ENCODE measurements around the gene DES.

The DES gene

GRCh38 chr2:219438453-219438852, 20.3 kb downstream of the DES start:
- no peak for DNase-seq

DNA sequence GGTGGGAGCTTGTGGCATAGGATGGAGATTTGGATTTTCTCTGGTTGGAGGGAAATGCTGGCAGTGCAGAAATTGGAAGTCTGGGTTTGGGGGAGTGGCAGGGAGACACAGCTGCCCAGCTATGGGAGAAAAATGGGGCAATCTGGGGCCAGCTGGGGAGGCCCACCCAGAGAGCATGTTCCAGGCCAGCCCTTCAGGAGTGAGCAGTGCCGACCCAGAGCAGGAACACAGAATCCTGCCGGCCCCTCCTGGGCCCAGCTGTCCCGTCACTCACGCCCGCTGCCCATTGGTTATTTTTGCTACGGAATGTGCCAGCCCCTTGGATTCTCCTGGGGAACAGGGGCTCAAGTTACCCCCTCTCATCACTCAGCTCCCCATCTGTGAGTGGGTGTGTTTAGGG, 21.3 kb downstream of the DES start:
- DNase-seq: no peak

DNA sequence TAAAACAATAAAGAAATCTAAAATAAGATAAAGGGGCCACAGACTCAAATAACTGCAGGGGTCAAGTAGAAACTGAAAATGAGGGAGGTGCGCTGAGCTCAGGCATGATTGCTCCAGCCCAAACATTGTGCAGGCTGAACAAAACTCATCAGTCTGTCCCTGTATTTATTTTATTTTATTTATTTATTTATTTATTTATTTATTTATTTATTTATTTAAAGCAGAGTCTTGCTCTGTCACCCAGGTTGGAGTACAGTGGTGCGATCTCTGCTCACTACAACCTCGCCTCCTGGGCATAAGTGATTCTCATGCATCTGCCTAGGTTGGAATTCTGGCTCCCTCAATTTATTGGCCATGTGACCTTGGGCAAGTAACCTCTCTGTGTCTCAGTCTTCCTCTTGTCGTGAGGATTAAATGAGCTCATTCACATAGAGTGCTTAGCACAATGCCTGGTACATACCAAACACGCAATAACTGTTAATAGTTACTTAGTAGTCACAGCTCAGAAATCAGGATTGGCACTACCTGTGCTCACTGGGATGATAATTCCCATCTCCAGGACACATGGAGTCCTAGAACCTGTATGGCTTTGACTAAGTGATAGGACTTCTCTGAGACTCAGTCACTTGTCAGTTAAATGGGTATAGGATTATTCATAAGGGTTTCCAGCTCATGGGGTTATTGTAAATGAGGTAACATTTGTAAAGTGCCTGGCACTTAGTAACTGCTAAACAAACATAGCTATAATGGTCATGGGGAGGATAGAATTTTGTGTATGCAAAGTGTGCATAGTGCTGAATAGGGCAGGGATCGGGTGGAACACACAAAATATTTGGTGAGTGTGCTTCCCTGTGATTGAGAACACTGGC, 22.4 kb downstream of the DES start:
- no peak for DNase-seq

GRCh38 chr2:219441451-219442255, 23.5 kb downstream of the DES start:
- DNase-seq: peak in 25 of 51 donors; percentile 9 to 63 (median 24)

- DNase-seq: peak in 5 of 51 donors; percentile 9 to 58 (median 13)
These were observed 24.3 kb downstream of the DES start for GRCh38 chr2:219442256-219443015.

GRCh38 chr2:219443016-219443696, 25.0 kb downstream of the DES start:
- DNase-seq: no peak

GRCh38 chr2:219443697-219444023, 25.5 kb downstream of the DES start:
- DNase-seq: no peak

- DNase-seq: peak in 3 of 51 donors; percentile 35 to 49 (median 41)
These were observed 26.5 kb downstream of the DES start for GRCh38 chr2:219444566-219445091.

DNA sequence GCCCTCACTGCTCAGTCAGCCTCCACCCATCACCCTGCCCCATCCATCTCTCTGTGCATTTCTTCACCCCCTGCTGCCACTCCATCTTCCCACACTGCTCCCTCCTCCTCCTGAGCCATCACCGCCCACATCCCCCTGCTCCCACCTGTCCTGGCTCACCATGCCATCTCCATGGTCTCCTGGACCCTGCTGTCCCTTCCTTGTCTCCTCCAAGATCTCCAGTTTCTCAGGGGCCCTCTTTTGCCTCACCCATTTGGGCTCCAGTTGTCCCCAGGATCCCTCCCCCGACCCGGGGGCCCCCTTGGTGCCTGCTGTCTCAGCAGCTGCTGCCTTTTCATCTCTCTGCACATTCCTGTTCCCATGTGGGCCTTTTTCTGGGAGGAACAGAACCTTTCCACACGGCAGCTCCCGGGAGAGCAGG, 27.1 kb downstream of the DES start:
- peak in 2 of 51 donors; percentile 9 to 29 for DNase-seq

DNA sequence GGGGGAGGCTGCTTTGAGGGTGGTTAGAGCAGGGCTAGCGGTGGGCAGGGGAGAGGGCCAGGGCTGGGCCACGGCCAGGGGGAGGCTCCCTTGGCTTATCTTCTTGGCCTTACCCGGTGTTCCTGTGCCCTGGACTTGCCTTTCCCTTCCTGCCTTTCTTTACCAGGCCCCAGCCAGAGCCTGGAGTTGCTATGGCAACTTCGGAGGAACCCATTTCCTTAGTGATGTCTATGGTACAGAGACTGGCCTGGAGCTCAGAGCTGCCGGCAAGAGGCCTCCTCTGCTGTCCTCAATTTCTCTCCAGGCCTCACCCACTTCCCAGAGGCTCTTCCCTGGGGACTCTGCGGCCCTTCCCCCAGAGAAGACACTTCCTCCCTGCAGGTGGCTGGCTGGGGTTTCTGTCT, 27.9 kb downstream of the DES start:
- peak in 22 of 51 donors; percentile 10 to 66 (median 33) for DNase-seq

DNA sequence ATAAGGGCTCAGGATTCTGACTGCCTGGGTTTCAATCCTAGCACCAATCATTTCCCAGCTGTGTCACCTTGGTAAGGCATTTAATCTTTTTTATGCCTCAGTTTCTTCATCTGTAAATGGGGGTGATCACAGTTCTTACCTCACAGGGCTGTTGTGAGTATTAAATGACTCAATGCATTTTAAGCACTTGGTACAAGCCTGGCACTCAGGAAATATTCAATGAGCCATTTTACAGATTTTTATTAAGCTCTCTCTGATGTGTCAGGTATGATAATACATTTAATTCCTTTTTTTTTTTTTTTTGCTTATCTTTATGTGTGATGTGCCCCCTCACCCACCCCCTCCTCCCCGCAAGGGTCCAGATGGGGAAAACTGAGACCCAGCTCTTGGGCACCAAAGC, 28.5 kb downstream of the DES start:
- DNase-seq: no peak

GRCh38 chr2:219447242-219448098, 29.3 kb downstream of the DES start:
- DNase-seq: peak in 1 of 51 donors; percentile 4

DNA sequence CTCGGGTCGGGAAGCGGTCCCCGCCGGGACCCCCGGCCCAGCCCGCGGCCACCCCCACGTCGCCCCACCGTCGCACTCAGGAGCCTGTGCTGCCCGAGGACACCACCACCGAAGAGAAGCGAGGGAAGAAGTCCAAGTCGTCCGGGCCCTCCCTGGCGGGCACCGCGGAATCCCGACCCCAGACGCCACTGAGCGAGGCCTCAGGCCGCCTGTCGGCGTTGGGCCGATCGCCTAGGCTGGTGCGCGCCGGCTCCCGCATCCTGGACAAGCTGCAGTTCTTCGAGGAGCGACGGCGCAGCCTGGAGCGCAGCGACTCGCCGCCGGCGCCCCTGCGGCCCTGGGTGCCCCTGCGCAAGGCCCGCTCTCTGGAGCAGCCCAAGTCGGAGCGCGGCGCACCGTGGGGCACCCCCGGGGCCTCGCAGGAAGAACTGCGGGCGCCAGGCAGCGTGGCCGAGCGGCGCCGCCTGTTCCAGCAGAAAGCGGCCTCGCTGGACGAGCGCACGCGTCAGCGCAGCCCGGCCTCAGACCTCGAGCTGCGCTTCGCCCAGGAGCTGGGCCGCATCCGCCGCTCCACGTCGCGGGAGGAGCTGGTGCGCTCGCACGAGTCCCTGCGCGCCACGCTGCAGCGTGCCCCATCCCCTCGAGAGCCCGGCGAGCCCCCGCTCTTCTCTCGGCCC, 30.1 kb downstream of the DES start:
- DNase-seq: no peak

DNA sequence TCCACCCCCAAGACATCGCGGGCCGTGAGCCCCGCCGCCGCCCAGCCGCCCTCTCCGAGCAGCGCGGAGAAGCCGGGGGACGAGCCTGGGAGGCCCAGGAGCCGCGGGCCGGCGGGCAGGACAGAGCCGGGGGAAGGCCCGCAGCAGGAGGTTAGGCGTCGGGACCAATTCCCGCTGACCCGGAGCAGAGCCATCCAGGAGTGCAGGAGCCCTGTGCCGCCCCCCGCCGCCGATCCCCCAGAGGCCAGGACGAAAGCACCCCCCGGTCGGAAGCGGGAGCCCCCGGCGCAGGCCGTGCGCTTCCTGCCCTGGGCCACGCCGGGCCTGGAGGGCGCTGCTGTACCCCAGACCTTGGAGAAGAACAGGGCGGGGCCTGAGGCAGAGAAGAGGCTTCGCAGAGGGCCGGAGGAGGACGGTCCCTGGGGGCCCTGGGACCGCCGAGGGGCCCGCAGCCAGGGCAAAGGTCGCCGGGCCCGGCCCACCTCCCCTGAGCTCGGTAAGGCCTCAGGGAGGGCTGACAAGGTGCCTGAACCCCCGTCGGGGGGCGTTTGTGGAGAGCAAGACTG, 30.7 kb downstream of the DES start:
- DNase-seq: no peak

- DNase-seq: no peak
These were observed 31.4 kb downstream of the DES start for GRCh38 chr2:219449609-219450008.

- peak in 19 of 51 donors; percentile 5 to 50 (median 23) for DNase-seq
These were observed 33.6 kb downstream of the DES start for GRCh38 chr2:219451661-219452360.

DNA sequence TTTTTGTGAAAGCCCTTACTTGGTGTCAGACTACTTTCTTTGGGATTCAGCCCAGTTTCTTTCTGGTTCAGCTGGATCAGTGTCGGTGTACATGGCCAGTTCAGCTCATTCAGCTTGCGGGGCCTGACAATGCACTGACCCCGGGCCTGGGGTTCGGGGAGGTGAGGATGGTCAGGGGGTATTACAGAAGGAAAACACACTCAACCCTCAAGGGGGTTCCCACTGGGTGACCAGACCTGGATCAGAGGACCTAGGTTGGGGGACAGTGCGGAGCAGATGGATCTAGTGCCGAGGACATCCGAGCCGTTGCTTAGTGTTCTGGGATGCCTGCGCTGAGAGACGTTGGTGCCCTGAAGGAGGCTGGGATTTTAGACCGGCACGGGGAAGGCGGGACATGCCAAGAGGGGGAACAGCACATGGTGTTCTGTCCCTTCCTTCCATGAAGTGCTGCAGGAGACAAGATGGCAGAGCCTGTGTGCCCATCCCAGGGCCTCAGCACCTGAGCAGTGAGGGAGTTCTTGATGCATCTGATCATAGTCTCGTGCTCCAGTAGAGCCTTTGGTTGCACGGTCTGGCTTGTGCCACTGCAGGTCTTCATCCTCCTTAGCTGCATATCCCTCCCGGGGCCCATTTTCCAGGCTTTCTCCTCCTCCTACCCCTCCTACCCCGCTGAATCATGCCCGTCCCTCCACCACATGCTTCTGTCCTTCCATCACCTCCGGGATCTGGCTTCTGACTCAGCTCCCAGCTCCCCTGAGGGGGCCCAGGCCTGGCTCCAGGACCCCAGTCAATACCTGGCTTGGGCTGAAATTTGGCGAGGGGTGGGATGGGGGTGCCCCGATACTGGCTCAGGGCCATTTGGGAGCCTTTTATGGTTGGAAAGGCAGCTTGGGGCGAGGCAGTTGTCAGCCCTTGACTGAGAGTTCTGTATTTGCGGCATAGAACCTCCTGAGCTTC, 34.5 kb downstream of the DES start:
- peak in 30 of 51 donors; percentile 4 to 83 (median 38) for DNase-seq

All from hypothalamus (tissue), 51 donors.